DND-41 (cell line): Measurements from ENCODE around the gene NR2C1.

Source experiments
- EZH2 ChIP-seq: IDR thresholded peaks from 3 replicates; pipeline ENCODE4 v1.6.1; 2012; ENCODE audit warnings: borderline replicate concordance, low read depth, mild to moderate bottlenecking, moderate library complexity, low read length, inconsistent platforms; ENCODE audit not compliant: severe bottlenecking
- TF ChIP-seq, protein P1 (sequence below): IDR thresholded peaks from 2 replicates; pipeline ENCODE4 v1.5.1; 2012; ENCODE audit warnings: borderline replicate concordance, low read length, moderate library complexity, mild to moderate bottlenecking; ENCODE audit not compliant: poor library complexity, severe bottlenecking; ENCODE audit errors: extremely low read depth

DNA sequence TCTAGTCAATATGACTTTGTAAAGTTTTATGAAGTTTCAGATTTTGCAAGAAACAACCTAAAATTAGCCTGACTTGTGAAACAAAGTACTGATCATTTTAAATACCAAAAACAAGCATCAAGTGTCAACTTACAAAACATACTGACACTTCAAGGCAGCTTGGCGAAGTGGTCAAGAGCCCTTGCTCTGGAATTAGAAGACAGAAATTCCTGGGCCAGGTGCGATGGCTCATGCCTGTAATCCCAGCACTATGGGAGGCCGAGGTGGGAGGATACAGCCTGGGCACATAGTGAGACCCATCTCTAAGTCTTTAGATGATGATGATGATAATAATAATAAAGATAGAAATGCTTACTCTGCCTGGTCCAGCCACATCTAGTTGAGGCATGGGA is 45.4 kb upstream of the NR2C1 start:
- TF ChIP-seq, protein P1, sequence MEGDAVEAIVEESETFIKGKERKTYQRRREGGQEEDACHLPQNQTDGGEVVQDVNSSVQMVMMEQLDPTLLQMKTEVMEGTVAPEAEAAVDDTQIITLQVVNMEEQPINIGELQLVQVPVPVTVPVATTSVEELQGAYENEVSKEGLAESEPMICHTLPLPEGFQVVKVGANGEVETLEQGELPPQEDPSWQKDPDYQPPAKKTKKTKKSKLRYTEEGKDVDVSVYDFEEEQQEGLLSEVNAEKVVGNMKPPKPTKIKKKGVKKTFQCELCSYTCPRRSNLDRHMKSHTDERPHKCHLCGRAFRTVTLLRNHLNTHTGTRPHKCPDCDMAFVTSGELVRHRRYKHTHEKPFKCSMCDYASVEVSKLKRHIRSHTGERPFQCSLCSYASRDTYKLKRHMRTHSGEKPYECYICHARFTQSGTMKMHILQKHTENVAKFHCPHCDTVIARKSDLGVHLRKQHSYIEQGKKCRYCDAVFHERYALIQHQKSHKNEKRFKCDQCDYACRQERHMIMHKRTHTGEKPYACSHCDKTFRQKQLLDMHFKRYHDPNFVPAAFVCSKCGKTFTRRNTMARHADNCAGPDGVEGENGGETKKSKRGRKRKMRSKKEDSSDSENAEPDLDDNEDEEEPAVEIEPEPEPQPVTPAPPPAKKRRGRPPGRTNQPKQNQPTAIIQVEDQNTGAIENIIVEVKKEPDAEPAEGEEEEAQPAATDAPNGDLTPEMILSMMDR = no peak
- TF ChIP-seq EZH2 = no peak
